ENCODE measurements around the gene TENM4.

TENM4 gene

DNA sequence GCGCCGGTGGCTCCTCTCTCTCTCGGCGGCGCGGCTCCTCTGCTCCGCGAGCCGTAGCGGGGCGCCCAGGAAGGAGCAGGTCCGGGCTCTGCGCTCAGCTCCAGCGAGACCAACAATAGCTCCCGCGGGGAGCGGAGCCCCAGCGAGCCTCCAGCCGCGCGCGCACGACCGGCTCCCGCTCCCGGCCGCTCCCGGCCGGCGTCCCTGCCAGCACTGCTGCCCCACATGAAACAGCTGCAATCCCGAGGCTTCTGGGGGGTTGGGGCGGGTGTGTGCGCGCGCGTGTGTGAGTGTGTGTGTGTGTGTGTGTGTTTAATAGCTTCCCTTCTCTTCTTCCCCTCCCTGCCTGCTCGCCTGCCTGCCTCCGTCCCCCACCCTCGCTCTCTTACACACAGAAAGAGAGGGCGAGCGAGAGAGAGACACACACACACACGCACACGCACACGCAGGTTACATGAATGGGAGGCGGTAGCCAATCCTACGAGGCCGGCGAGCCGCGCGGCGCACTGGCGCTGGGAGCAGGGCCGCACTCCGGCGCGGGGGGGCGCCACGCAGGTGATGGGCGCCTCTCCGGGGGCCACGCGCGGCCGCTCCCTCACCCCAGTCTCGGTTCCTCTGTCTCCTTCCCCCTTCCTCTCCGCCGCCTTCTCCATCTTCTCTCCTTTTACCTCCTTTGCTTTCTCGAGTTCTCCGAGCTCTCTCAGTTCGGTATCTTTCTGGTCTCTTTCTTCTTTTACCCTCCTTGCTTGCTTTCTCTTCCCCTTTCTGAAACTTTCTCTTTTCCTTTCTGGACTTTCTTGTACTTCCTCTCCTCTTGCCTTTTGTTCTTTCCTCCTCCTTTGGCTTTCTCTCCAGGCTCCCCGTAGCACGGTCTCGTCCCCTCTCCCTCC lies at the start of gene TENM4:
TENM4 (minus strand) TSS at position 460 of the 890 bp plus-strand sequence. CDS start 371,086 bp downstream, outside the sequence.
- peak; percentile 69 for DNase-seq

- no peak for DNase-seq
Measured at GRCh38 chr11:79488286-79488685, 47.5 kb upstream of the TENM4 start.

- DNase-seq, result no peak
Measured at GRCh38 chr11:79487412-79487811, 46.6 kb upstream of the TENM4 start.

DNA sequence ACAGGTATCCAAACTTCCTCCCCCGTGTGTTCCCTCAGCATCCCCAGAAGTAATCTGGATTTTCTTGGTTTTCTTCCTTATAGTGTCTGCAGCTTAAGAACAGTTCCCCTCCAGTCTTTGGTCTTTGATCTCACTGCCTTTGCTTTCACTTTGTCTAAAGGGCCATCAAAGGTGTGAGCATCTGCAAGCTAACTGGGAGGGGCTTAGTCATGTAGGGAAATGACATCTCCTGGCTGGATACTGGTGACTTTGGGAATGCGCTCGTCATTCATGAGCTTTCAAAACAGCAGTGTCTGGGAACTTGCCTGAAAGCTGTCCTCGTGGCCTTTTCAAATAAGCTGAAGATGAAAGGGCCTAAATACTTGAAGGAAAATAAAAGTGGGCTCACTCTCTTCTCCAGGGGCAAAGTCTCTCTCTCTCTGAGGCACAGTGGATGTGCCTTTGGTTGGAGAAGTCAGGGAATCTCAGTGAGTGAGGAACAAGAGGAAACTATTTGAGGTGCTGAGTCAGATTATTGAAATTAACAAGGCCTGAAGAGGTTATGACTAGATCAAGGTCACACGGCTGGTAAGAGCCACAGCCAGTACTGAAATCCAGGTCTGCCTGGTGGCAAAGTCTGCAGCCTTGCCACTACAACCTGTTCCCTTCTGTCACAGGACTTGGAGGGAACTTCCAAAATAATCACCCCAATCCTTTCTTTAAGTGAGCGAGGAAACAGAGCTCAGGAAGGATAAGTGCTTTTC lies 45.6 kb upstream of the TENM4 start:
- DNase-seq, result no peak

GRCh38 chr11:79485694-79486093 lies 44.9 kb upstream of the TENM4 start:
- DNase-seq, result no peak

DNA sequence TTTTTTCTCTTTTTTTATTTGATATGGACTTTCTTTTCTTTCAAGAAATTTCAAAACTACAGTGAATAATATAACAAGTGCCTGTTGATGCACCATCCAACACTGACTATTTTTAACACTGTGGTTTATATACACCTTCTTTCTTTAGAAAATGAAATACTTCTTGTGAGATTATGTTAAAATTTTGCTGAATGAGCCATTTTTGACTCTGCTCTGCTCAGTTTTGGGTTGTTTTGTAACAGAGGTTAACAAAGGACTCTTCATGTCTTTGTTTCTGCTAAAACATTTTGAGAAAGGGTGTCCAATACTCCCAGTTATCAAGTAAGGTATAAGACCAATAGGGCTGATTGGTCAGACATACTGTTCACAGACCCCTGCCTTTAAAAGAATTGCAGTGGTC lies 44.0 kb upstream of the TENM4 start:
- DNase-seq, result no peak

DNA sequence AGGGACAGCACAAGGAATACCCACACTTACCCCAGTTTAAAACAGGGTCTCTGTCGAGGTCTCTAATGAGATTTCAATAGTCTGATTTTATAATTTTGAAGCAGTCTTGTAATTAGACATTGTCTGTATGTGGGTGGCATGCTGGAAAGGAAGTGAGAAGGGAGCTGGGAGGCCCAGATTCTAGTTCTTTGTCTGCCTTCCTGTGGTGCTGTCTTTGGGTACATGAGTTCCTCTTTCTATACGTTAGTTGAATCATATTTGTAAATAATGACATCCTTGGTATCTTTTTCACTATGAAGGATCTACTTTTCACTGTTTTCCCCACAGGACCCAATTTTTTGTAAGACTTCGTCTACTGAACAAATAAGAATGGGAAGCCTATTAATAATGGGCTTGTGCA lies 42.0 kb upstream of the TENM4 start:
- DNase-seq, result peak; percentile 4

GRCh38 chr11:79481795-79482194 lies 41.0 kb upstream of the TENM4 start:
- no peak for DNase-seq

DNA sequence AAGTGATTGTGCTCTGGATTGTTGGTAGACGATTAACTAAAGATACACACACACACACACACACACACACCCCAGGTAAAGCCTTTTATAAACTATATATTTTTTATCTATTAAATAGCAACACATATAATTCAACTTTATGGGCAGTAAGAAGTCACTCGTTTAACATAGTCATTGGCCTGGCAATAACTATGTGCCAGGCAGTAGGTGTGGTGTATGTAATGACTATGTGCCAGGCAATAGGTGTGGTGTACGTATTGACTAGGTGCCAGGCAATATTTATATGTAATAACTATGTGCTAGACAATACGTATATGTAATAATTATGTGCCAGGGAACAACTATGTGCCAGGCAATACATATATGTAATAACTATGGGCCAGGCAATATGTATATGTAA lies 40.0 kb upstream of the TENM4 start:
- DNase-seq, result no peak

- no peak for DNase-seq
Measured at GRCh38 chr11:79472819-79473529, 32.1 kb upstream of the TENM4 start.

GRCh38 chr11:79471071-79471844 lies 30.4 kb upstream of the TENM4 start:
- no peak for DNase-seq

DNA sequence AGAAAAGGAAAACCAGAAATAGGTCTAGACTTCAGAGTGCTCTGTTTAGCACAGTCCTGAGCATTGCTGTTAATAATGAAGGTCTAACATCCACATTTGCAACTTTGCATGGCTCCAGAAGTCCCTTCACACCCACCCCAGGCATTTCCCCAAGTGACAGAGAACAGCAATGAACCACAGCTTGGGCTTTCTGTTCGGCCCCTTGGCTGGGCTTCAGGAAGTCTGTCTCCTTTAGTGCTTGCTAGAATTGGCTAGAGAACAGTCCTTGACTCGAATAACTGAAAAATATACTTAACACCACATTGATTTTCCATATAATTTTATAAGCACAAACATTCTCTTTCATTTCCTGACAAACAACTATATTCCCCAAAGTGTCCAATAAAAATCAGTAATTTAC lies 29.3 kb upstream of the TENM4 start:
- no peak for DNase-seq

- no peak for DNase-seq
Measured at GRCh38 chr11:79467761-79468160, 26.9 kb upstream of the TENM4 start.

GRCh38 chr11:79466411-79466810 lies 25.6 kb upstream of the TENM4 start:
- DNase-seq, result no peak

DNA sequence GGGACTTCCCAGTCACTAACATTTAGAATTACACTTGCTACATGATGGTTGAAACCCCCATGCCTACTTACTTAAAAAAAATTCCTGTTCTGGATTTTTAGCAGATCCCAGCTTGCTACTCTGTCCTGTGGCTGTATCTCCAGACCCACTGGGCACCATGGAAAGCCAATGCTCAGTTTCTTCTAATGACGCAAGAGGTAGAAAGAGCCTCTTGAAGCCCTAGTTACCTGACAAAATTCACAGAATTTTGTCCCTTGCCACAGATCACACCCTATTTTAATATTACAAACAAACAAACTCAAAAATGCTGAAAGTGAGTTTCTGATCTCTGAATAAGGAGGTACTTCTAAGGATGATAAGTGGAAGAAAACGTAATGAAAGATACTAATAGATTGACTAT lies 24.3 kb upstream of the TENM4 start:
- no peak for DNase-seq

DNA sequence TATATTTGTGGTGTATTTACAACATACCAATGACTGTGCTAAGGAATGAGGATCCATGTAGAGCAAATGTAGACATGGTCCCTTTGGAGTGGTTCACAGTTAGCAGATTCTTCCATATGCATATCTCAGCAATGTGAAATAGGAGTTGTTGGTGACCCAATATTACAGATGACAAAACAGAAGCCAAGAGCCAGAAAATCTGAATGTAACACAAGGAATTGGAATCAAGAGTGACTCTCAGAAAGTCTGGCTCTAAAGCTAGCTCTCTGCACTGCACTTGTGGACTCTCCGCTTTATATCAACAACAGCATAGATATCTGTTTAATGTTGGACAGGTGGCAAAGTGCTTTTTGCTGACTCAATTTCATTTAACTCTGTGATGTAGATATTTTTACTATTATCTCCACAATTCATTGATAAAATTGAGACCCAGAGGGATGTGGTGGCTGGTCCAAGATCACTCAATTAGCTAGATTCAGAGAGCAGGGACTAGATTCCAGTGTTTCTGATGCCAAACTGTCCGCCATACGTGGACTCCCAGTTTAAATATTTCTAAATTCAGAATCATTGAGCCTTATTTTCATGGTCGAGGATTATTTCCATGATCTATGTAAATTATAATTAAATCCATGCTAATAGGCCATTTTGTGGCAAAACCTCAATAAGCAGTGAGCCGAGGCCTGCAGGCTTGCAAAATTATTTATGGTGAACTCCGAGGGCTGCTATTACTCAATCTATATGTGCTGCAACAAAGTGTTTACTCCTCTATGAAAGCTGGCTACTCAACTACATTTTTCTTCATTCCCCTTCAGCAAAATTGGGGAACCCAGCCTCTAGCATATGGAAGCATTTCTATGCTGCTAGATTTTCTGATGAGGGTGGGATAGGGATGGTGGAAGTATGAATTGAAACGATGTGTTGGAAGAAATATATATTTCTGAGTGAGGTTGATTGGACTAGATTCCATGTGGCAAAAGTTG lies 21.1 kb upstream of the TENM4 start:
- DNase-seq, result no peak

DNA sequence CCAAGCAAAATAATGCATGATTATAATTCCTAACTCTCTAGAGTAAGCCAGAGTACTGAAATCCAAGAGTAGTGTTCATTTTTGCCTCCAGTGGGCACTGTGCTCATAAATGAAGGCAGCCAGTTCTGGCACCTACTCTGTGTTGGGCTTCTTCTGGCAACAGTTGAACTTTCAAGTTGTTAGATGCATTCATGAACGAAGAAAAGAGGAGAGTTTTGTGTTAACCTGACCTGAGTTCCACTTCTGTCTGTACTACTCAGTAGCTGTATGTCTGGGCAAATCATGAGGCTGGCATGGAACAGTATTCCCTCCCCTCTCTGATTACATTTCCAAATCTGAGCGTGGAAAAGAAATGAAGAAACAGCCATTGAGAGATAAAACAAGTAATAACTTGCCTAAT lies 20.3 kb upstream of the TENM4 start:
- no peak for DNase-seq

DNA sequence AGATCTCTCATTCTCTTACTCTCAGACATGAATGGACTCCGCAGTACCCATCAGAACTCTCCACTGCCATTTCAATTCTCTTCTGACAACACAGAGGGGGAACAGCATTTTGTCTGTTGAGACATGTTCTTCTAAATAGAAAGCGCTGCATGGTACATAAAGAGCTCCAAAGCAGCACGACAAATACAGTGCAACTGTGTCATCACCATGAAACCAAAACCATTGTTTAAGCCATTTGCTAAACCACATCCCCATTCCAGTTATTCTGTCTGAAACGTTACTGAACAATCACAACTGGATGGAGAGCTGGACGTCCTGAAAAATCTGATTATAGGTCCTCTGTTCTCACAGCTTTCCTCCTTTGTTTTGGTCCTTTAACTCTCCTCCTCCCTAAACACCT lies 17.9 kb upstream of the TENM4 start:
- no peak for DNase-seq

GRCh38 chr11:79456501-79456900 lies 15.7 kb upstream of the TENM4 start:
- DNase-seq, result no peak

DNA sequence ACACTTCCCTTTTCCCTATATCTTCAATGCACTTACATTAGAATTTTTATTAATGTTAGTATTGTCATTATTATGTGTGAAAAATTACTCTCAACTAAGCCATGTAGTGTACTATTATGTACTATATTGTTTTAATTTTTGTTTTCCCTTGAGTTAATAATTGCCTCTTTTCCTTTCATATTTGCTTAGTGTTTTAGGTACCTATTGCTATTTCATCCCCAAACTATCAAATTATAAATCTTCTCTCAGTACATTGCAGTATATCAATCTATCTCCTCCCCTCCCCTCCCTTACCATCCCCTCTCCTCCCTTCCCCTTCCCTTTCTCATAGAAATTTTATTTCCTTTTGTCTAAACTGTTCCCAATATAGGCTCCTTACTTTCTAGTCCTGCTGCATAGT lies 12.8 kb upstream of the TENM4 start:
- DNase-seq, result no peak

GRCh38 chr11:79449040-79449439 lies 8.2 kb upstream of the TENM4 start:
- DNase-seq, result no peak
